Measurements from ENCODE around the gene FAR2.

DNA sequence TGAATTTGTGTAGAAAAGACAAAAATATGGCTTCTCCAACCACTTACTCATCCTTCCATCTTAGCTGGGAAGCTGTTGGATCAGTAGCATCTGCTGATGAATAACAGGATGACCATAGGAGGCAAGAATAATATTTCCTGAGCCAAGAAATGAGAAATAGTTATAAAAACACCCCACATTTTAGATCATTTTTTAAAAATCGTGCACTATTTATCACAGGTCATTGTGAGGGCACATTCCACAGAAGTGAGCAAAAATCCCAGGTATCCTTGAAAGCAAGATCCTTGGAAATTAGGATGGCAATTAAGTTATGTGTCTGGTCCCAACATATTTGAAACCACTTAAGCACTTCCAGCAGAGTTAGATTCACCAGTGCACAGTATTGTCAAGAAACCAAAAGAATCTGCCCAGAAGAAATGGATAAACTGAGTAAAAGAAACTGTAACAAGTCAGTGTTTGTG lies 8.4 kb downstream of the FAR2 start:
- TF ChIP-seq, protein P1, sequence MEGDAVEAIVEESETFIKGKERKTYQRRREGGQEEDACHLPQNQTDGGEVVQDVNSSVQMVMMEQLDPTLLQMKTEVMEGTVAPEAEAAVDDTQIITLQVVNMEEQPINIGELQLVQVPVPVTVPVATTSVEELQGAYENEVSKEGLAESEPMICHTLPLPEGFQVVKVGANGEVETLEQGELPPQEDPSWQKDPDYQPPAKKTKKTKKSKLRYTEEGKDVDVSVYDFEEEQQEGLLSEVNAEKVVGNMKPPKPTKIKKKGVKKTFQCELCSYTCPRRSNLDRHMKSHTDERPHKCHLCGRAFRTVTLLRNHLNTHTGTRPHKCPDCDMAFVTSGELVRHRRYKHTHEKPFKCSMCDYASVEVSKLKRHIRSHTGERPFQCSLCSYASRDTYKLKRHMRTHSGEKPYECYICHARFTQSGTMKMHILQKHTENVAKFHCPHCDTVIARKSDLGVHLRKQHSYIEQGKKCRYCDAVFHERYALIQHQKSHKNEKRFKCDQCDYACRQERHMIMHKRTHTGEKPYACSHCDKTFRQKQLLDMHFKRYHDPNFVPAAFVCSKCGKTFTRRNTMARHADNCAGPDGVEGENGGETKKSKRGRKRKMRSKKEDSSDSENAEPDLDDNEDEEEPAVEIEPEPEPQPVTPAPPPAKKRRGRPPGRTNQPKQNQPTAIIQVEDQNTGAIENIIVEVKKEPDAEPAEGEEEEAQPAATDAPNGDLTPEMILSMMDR (IDR thresholded peaks at IDR 0.05), result no peak
- no peak for TF ChIP-seq POLR2A (IDR thresholded peaks at IDR 0.05)

All from tibial nerve (tissue), 3 donors.